HepG2 (cell line): Measurements from ENCODE around the gene PPOX. TPM values are rescaled to one million over a fixed set of nuclear protein-coding genes. Genes with fewer than 3 reads are reported as not detected.

Source experiments
- ELF1 ChIP-seq: sonication (generic); formaldehyde crosslinking; IDR thresholded peaks from 2 replicates; pipeline ENCODE4 v1.4.0; 2020; ENCODE audit warnings: missing genetic modification reagents
- GZF1 ChIP-seq: sonication (generic); formaldehyde crosslinking; IDR thresholded peaks from 2 replicates; pipeline ENCODE4 v1.5.1; 2020; ENCODE audit warnings: mild to moderate bottlenecking, missing genetic modification reagents
- HNF1A ChIP-seq, 2 experiments: sonication (generic) in 1 of 2; formaldehyde crosslinking in 1 of 2; IDR thresholded peaks; 2 replicates each; pipeline versions ENCODE4 v1.4.0 to v1.6.1; 2016 to 2020; ENCODE audit warnings: borderline replicate concordance in 1 of 2, low read depth in 1 of 2, mild to moderate bottlenecking in 1 of 2, missing genetic modification reagents in 1 of 2
- NFIC ChIP-seq: IDR thresholded peaks from 2 replicates; pipeline ENCODE4 v1.6.1; 2012; ENCODE audit warnings: mild to moderate bottlenecking, low read length, inconsistent platforms
- RORA ChIP-seq: sonication (generic); formaldehyde crosslinking; IDR thresholded peaks from 2 replicates; pipeline ENCODE4 v1.5.0; 2020; ENCODE audit warnings: mild to moderate bottlenecking, missing genetic modification reagents, moderate library complexity
- ZBTB2 ChIP-seq: sonication (generic); formaldehyde crosslinking; IDR thresholded peaks from 2 replicates; pipeline ENCODE4 v1.8.0; 2022; ENCODE audit warnings: low read depth, missing genetic modification reagents
- ZFP41 ChIP-seq: sonication (generic); formaldehyde crosslinking; IDR thresholded peaks from 2 replicates; pipeline ENCODE4 v1.4.0; 2020; ENCODE audit warnings: mild to moderate bottlenecking, missing genetic modification reagents, borderline replicate concordance
- ZNF10 ChIP-seq: sonication (generic); formaldehyde crosslinking; IDR thresholded peaks from 2 replicates; pipeline ENCODE4 v1.4.0; 2020; ENCODE audit warnings: mild to moderate bottlenecking, low read depth, missing genetic modification reagents, borderline replicate concordance
- ZNF407 ChIP-seq: sonication (generic); formaldehyde crosslinking; IDR thresholded peaks from one replicate; pipeline ENCODE4 v1.5.1; 2020; ENCODE audit warnings: mild to moderate bottlenecking, missing genetic modification reagents; ENCODE audit errors: not compliant biosample characterization
- ZNF550 ChIP-seq: sonication (generic); formaldehyde crosslinking; IDR thresholded peaks from 2 replicates; pipeline ENCODE4 v1.4.0; 2020; ENCODE audit warnings: mild to moderate bottlenecking, missing genetic modification reagents, borderline replicate concordance
- polyA plus RNA-seq, 8 experiments: library from polyadenylated mRNA; depleted of rRNA in 3 of 8; stranded (reverse) in 7 of 8; unstranded in 1 of 8; fragments of >200 nt; fragmentation: Illumina TruSeq in 4 of 8; extraction: Trizol in 4 of 8; gene quantifications; 2 replicates each; pipeline versions ENCODE4 v1.2.1 to v1.2.3, GENCODE V29; 2011 to 2016; ENCODE audit warnings: low read depth in 4 of 8, missing spikeins in 1 of 8, mixed read lengths in 1 of 8; ENCODE audit not compliant: insufficient read depth in 1 of 8
- total RNA-seq, 5 experiments: library from RNA; depleted of rRNA; stranded (reverse); fragments of >200 nt; fragmentation: Illumina TruSeq; extraction: Trizol; gene quantifications; 2 replicates each; pipeline ENCODE4 v1.2.3, GENCODE V29; 2016; ENCODE audit warnings: low read depth in 1 of 5
- TF ChIP-seq, protein P1 (sequence below): sonication (generic); formaldehyde crosslinking; IDR thresholded peaks from 2 replicates; pipeline ENCODE4 v1.4.0; 2020; ENCODE audit warnings: missing genetic modification reagents, mild to moderate bottlenecking, borderline replicate concordance

PPOX gene
- total and polyA plus RNA-seq, 2 of the 13 experiments (the other 11 are each of a cell fraction or from before 2014, with no cell fraction given), result 15.5 to 27.7 TPM

GRCh38 chr1:161165742-161166668, at the start of gene PPOX (continued):
- TF ChIP-seq ZNF407 (CRISPR knock-in tag), result no peak
- TF ChIP-seq RORA (CRISPR knock-in tag), result no peak
- no peak for TF ChIP-seq ZNF10
- TF ChIP-seq ZFP41 (CRISPR knock-in tag), result no peak
- TF ChIP-seq ELF1 (CRISPR knock-in tag), result no peak
- no peak for TF ChIP-seq ZNF550 (CRISPR knock-in tag)
- TF ChIP-seq, protein P1, sequence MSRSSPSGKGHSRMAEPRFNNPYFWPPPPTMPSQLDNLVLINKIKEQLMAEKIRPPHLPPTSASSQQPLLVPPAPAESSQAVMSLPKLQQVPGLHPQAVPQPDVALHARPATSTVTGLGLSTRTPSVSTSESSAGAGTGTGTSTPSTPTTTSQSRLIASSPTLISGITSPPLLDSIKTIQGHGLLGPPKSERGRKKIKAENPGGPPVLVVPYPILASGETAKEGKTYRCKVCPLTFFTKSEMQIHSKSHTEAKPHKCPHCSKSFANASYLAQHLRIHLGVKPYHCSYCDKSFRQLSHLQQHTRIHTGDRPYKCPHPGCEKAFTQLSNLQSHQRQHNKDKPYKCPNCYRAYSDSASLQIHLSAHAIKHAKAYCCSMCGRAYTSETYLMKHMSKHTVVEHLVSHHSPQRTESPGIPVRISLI (CRISPR knock-in tag), result no peak
- TF ChIP-seq NFIC, result no peak
- TF ChIP-seq HNF1A (IDR thresholded peaks at IDR 0.05; ENCODE audit: low read depth), result no peak
- no peak; the same call in 1 of the 2 replicates for TF ChIP-seq HNF1A (CRISPR knock-in tag; IDR thresholded peaks at IDR 0.05; ENCODE audit: borderline replicate concordance)
- no peak for TF ChIP-seq GZF1
- TF ChIP-seq ZBTB2 (CRISPR knock-in tag), result no peak
